Thyroid gland (tissue), 4 donors: ENCODE measurements around the gene NRG3.

Experiments
- POLR2A ChIP-seq, 2 donors: fragments of 450-650 bp; IDR thresholded peaks; one replicate each; pipeline ENCODE4 v1.6.1; 2017; ENCODE audit warnings: antibody characterized with exemption in 2 of 2, mild to moderate bottlenecking in 2 of 2, moderate library complexity in 1 of 2
- TF ChIP-seq, protein P1 (sequence below), 6 experiments: fragments of 200-600 bp in 3 of 6; fragments of 450-650 bp in 3 of 6; sonication (generic) in 3 of 6; IDR thresholded peaks; one replicate each; pipeline ENCODE4 v1.5.1; 2016 to 2019; ENCODE audit warnings: antibody characterized with exemption in 6 of 6, mild to moderate bottlenecking in 2 of 6, inconsistent platforms in 1 of 6, moderate library complexity in 1 of 6

DNA sequence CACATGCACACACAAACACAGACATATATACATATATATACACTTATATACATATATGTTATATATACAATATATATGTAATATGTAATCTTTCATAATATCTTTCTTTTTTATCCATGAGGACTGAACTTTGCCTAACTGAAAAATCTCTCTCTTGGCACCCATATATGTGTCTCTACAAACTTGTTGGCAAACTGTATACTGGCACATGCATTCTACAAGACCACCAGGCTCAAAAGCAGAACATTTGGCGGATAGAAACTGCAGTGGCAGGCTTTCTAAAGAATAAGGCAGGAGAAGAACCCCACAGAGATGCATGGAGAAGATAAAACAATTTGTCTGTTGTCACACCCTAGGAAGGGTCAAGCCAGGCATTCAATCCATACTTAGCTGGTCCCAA lies 165.3 kb downstream of the NRG3 start:
- no peak for TF ChIP-seq POLR2A (IDR thresholded peaks at IDR 0.05)
- TF ChIP-seq, protein P1, sequence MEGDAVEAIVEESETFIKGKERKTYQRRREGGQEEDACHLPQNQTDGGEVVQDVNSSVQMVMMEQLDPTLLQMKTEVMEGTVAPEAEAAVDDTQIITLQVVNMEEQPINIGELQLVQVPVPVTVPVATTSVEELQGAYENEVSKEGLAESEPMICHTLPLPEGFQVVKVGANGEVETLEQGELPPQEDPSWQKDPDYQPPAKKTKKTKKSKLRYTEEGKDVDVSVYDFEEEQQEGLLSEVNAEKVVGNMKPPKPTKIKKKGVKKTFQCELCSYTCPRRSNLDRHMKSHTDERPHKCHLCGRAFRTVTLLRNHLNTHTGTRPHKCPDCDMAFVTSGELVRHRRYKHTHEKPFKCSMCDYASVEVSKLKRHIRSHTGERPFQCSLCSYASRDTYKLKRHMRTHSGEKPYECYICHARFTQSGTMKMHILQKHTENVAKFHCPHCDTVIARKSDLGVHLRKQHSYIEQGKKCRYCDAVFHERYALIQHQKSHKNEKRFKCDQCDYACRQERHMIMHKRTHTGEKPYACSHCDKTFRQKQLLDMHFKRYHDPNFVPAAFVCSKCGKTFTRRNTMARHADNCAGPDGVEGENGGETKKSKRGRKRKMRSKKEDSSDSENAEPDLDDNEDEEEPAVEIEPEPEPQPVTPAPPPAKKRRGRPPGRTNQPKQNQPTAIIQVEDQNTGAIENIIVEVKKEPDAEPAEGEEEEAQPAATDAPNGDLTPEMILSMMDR (IDR thresholded peaks at IDR 0.05), result no peak
